ENCODE results near the gene GPR89A. TPM values are rescaled to one million over a fixed set of nuclear protein-coding genes. Genes with fewer than 3 reads are reported as not detected.
"Not testable (repeated sequence)": the region's sequence is repeated elsewhere in the genome, so short reads cannot be mapped to it uniquely, and the experiment has no call there.

The GPR89A gene
- total RNA-seq, 1 donor from 2014 or later, result 28.0 TPM

- H3K27ac Mint-ChIP-seq, result peak overlapping the region; percentile 38
- no peaks in the 10 kb centered on the region for H3K36me3 Mint-ChIP-seq
Measured at GRCh38 chr1:145711213-145711651, 103.4 kb downstream of the GPR89A start.

GRCh38 chr1:145714524-145715111, 106.8 kb downstream of the GPR89A start:
- Mint-ChIP-seq H3K9me3 (no peaks in the 10 kb centered on the region), H3K4me1 (ENCODE audit: unreplicated experiment) (peaks cover 19% of the 10 kb centered on the region), H3K36me3 (no peaks in the 10 kb centered on the region), H3K27me3 (no peaks in the 10 kb centered on the region), H3K4me3 (no peak overlapping the region), H3K27ac (peak overlapping the region; percentile 56)
- DNase-seq (ENCODE audit: extremely low spot score, unreplicated experiment), result no peak
- TF ChIP-seq CTCF (conservative IDR thresholded peaks at IDR 0.05), result no peak

More at GRCh38 chr1:145711213-145711651, 103.4 kb downstream of the GPR89A start:
- no peak for TF ChIP-seq CTCF (conservative IDR thresholded peaks at IDR 0.05)
- H3K4me3 Mint-ChIP-seq, result peak overlapping the region; percentile 20
- no peak for DNase-seq (ENCODE audit: extremely low spot score, unreplicated experiment)
- H3K4me1 Mint-ChIP-seq (ENCODE audit: unreplicated experiment), result peaks cover 27% of the 10 kb centered on the region
- peaks cover 5% of the 10 kb centered on the region for H3K27me3 Mint-ChIP-seq
- H3K9me3 Mint-ChIP-seq, result no peaks in the 10 kb centered on the region

- no peak overlapping the region for H3K4me3 Mint-ChIP-seq
- H3K9me3 Mint-ChIP-seq, result no peaks in the 10 kb centered on the region
- H3K27ac Mint-ChIP-seq, result peak overlapping the region; percentile 40
- peaks cover 12% of the 10 kb centered on the region for H3K27me3 Mint-ChIP-seq
- DNase-seq (ENCODE audit: extremely low spot score, unreplicated experiment), result no peak
- peaks cover 17% of the 10 kb centered on the region for H3K4me1 Mint-ChIP-seq (ENCODE audit: unreplicated experiment)
- TF ChIP-seq CTCF (conservative IDR thresholded peaks at IDR 0.05), result no peak
- H3K36me3 Mint-ChIP-seq, result no peaks in the 10 kb centered on the region
Measured at GRCh38 chr1:145716641-145717345, 109.0 kb downstream of the GPR89A start.

GRCh38 chr1:145717833-145718232, 110.0 kb downstream of the GPR89A start:
- no peak for DNase-seq (ENCODE audit: extremely low spot score, unreplicated experiment)
- TF ChIP-seq CTCF (conservative IDR thresholded peaks at IDR 0.05), result no peak
- H3K36me3 Mint-ChIP-seq, result no peaks in the 10 kb centered on the region
- H3K27ac Mint-ChIP-seq, result no peak overlapping the region
- H3K27me3 Mint-ChIP-seq, result peaks cover 12% of the 10 kb centered on the region
- H3K4me1 Mint-ChIP-seq (ENCODE audit: unreplicated experiment), result peaks cover 17% of the 10 kb centered on the region
- H3K4me3 Mint-ChIP-seq, result no peak overlapping the region
- no peaks in the 10 kb centered on the region for H3K9me3 Mint-ChIP-seq

GRCh38 chr1:145718465-145718864, 110.7 kb downstream of the GPR89A start:
- not testable (repeated sequence) for H3K27ac Mint-ChIP-seq; H3K4me3 Mint-ChIP-seq; H3K36me3 Mint-ChIP-seq; H3K9me3 Mint-ChIP-seq; DNase-seq (ENCODE audit: extremely low spot score, unreplicated experiment)
- Mint-ChIP-seq H3K27me3 (peaks cover 12% of the 10 kb centered on the region), H3K4me1 (ENCODE audit: unreplicated experiment) (peaks cover 17% of the 10 kb centered on the region)
